ENCODE results near the gene C17orf107.
"Not testable (repeated sequence)": the region's sequence is repeated elsewhere in the genome, so short reads cannot be mapped to it uniquely, and the experiment has no call there.

C17orf107 gene

GRCh38 chr17:4899341-4900230, at the start of gene C17orf107:
Gene C17orf107 (plus strand): TSS chr17:4899536. CDS start chr17:4899763, 227 bp downstream.
- peak in 41 of 56 donors; percentile 18 to 88 (median 59) for DNase-seq

- no peak for DNase-seq
Measured at GRCh38 chr17:4850246-4850645, 49.1 kb upstream of the C17orf107 start.

- DNase-seq: no peak
Measured at GRCh38 chr17:4851084-4851483, 48.3 kb upstream of the C17orf107 start.

- DNase-seq: no peak
Measured at GRCh38 chr17:4852567-4853207, 46.6 kb upstream of the C17orf107 start.

GRCh38 chr17:4853208-4853671, 46.1 kb upstream of the C17orf107 start:
- DNase-seq: no peak

- no peak for DNase-seq
Measured at GRCh38 chr17:4854111-4854681, 45.1 kb upstream of the C17orf107 start.

GRCh38 chr17:4856271-4856936, 42.9 kb upstream of the C17orf107 start:
- DNase-seq: peak in 13 of 56 donors; percentile 8 to 72 (median 49)

GRCh38 chr17:4856937-4857314, 42.4 kb upstream of the C17orf107 start:
- DNase-seq: peak in 49 of 56 donors; percentile 17 to 83 (median 62)

- not testable (repeated sequence) for DNase-seq
Measured at GRCh38 chr17:4857347-4857746, 42.0 kb upstream of the C17orf107 start.

- peak in 52 of 56 donors; percentile 17 to 89 (median 68) for DNase-seq
Measured at GRCh38 chr17:4858068-4858881, 41.1 kb upstream of the C17orf107 start.

- peak in 42 of 56 donors; percentile 10 to 66 (median 34) for DNase-seq
Measured at GRCh38 chr17:4858882-4859260, 40.5 kb upstream of the C17orf107 start.

GRCh38 chr17:4859816-4860625, 39.3 kb upstream of the C17orf107 start:
- peak in 13 of 56 donors; percentile 12 to 39 (median 24) for DNase-seq

GRCh38 chr17:4860651-4861050, 38.7 kb upstream of the C17orf107 start:
- peak in 4 of 56 donors; percentile 23 to 36 (median 32) for DNase-seq

- DNase-seq: peak in 6 of 56 donors; percentile 18 to 37 (median 26)
Measured at GRCh38 chr17:4861052-4861451, 38.3 kb upstream of the C17orf107 start.

GRCh38 chr17:4862720-4863119, 36.6 kb upstream of the C17orf107 start:
- no peak for DNase-seq

- DNase-seq: no peak
Measured at GRCh38 chr17:4863321-4863720, 36.0 kb upstream of the C17orf107 start.

- DNase-seq: not testable (repeated sequence)
Measured at GRCh38 chr17:4867535-4867934, 31.8 kb upstream of the C17orf107 start.

- not testable (repeated sequence) for DNase-seq
Measured at GRCh38 chr17:4869058-4869998, 30.0 kb upstream of the C17orf107 start.
